Activated T-cell treated with anti-CD3 and anti-CD28 coated beads, Interleukin-2, amount 50 U/mL, for 4 hours (primary cell): Measurements from ENCODE around the gene OR2K2. TPM values are rescaled to one million over a fixed set of nuclear protein-coding genes. Genes with fewer than 3 reads are reported as not detected.
"Not testable (repeated sequence)": the region's sequence is repeated elsewhere in the genome, so short reads cannot be mapped to it uniquely, and the experiment has no call there.

ENCODE experiments used
- ATAC-seq, 2 donors: fragments of 200-7000 bp; cut with Tn5 transposase; one replicate each; pipeline ENCODE4 v1.10.0; 2021
- DNase-seq: peaks from one replicate; pipeline ENCODE4 v3.0.0-alpha.2; 2020
- H3K27me3 Mint-ChIP-seq: one replicate; pipeline ENCODE4 v1.8.0; 2021; ENCODE audit warnings: low read depth, mixed read lengths
- H3K36me3 Mint-ChIP-seq: one replicate; pipeline ENCODE4 v1.8.0; 2022; ENCODE audit warnings: mixed read lengths; ENCODE audit not compliant: insufficient read depth
- H3K4me1 Mint-ChIP-seq: one replicate; pipeline ENCODE4 v1.8.0; 2021; ENCODE audit warnings: low read depth, mixed read lengths
- H3K4me3 Mint-ChIP-seq: one replicate; pipeline ENCODE4 v1.8.0; 2021; ENCODE audit warnings: mild to moderate bottlenecking, moderate library complexity, mixed read lengths
- H3K9me3 Mint-ChIP-seq: one replicate; pipeline ENCODE4 v1.8.0; 2021; ENCODE audit warnings: mixed read lengths
- total RNA-seq, 3 donors: library from RNA; stranded (reverse); gene quantifications; one replicate each; pipeline ENCODE4 v1.2.1, GENCODE V29; 2021

Gene OR2K2, protein sequence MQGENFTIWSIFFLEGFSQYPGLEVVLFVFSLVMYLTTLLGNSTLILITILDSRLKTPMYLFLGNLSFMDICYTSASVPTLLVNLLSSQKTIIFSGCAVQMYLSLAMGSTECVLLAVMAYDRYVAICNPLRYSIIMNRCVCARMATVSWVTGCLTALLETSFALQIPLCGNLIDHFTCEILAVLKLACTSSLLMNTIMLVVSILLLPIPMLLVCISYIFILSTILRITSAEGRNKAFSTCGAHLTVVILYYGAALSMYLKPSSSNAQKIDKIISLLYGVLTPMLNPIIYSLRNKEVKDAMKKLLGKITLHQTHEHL
- total RNA-seq: not detected

DNA sequence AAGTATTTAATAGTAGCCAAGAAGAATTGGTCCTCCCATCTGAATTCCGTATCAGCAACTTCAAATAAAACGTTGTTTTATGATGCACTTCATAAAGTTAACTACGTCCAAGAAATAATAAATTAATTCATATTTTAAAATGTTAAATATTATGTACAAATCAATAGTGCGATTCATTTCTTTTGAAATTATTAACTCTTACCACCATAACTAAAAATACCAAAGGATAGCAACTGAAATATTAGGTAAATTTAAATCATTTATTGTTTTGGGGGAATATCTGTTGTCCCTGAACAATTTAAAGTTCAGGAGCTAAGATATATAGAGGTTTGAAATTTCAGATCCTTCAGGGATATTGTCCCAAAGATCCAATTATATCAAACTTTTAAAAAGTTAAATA lies at the start of gene OR2K2:
TSS of gene OR2K2 (minus strand) at position 101 of the 400 bp plus-strand sequence. CDS start 1,791 bp downstream, outside the sequence.
- peaks cover 9% of the 10 kb centered on the region for H3K4me1 Mint-ChIP-seq
- no peaks in the 10 kb centered on the region for H3K36me3 Mint-ChIP-seq
- H3K9me3 Mint-ChIP-seq: peaks cover 2% of the 10 kb centered on the region
- no peak within 1 kb of the TSS for H3K4me3 Mint-ChIP-seq
- no peak for DNase-seq
- peaks cover 17% of the 10 kb centered on the region for H3K27me3 Mint-ChIP-seq
- no peak for ATAC-seq

DNA sequence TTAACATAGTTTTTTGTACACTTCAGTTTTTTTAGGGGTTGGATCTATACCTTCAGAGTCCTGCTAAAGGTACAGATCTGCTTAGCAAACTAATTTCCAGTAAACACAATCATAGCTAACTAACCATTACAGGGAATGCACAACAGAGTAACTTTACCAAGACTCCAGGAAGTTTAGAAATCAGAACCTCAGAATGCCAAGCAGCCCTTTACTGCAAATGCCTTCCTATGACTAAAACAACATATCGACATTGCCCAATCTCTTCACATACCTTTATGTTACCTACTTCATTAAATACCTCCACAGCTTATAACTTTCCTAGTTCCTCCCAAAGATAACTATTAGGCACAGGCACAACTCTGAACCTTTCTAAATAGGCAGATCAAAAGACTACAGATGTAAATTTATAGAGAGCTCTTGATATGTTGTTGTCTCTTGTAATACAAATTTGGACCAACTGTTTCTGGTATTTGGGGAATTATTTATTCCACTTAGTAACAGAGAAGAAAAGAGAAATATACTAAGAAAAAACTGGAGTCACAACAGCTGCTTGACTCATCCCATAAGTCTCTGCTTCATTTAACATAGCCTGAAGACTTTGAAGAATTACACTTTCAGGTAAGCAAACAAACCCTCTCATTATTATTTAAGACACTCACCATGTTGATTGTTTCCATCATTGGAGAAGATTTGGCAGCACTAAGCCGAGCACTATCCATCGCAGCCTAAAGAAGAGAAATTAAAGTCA lies 46.0 kb upstream of the OR2K2 start:
- H3K4me1 Mint-ChIP-seq: no peaks in the 10 kb centered on the region
- no peaks in the 10 kb centered on the region for H3K9me3 Mint-ChIP-seq
- no peak overlapping the region for H3K4me3 Mint-ChIP-seq
- H3K27me3 Mint-ChIP-seq: no peaks in the 10 kb centered on the region
- DNase-seq (no peak), ATAC-seq (no peak)
- peaks cover 61% of the 10 kb centered on the region for H3K36me3 Mint-ChIP-seq

DNA sequence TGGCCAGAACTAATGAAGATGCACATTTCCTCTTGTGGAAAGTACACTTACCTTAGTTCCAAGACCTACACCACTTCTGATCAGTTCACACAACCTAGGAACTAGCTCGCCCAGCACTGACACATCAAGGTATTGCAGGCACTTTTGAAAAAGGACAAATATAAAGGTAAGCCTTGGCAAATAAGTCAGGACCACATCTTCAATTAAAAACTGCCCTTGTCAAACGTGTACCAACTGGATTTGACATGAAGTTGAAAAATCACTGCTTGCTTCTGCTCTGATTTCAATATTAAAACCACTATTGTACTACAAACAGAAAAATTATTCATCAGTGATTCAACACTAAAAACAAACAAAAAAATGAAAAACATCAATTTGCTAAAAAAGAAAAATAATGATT lies 45.0 kb upstream of the OR2K2 start:
- Mint-ChIP-seq H3K9me3 (no peaks in the 10 kb centered on the region), H3K36me3 (peaks cover 63% of the 10 kb centered on the region), H3K4me3 (no peak overlapping the region), H3K4me1 (no peaks in the 10 kb centered on the region), H3K27me3 (no peaks in the 10 kb centered on the region)
- DNase-seq (no peak), ATAC-seq (no peak)

DNA sequence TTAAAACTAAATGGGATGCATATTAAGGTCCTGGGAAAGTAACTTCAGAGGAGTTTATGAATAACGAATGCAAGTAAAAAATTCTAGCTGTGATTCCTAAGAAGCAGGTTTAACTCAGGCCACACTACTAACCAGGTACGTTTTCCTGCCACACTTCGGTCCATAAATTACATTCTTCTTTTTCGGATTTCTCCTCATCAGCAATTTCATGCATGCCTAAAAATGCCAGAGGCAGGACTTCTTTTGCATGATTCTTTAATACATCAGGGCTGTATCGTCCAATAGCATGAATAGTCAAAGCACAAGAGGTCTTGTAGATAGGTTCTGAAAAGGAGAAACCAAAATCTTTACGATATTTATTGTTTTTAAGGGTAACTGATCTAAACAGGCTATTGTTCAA lies 42.3 kb upstream of the OR2K2 start:
- Mint-ChIP-seq H3K36me3 (peaks cover 71% of the 10 kb centered on the region), H3K4me1 (no peaks in the 10 kb centered on the region), H3K4me3 (no peak overlapping the region), H3K9me3 (no peaks in the 10 kb centered on the region), H3K27me3 (no peaks in the 10 kb centered on the region)
- no peak for ATAC-seq
- no peak for DNase-seq

DNA sequence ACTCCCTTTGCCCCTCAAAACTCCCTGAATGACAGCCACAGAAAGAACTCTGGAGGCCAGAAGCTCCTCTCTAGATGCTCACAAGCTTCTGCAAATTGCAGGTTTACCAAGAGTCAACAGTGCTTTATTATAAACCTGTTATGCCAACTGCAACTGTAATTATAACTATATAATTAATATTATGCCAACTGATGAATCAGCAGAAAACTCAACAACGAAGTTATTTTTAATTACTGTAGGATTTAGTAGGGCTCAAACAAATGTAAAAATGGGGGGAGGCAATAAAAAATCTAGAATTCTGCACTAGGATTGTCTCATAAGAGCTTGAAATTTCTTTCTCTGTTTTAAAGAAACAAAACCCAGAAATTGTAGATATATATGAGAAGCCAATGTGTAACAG lies 37.0 kb upstream of the OR2K2 start:
- Mint-ChIP-seq H3K4me3 (no peak overlapping the region), H3K36me3 (peaks cover 76% of the 10 kb centered on the region), H3K9me3 (no peaks in the 10 kb centered on the region), H3K27me3 (no peaks in the 10 kb centered on the region), H3K4me1 (no peaks in the 10 kb centered on the region)
- ATAC-seq (no peak), DNase-seq (no peak)

DNA sequence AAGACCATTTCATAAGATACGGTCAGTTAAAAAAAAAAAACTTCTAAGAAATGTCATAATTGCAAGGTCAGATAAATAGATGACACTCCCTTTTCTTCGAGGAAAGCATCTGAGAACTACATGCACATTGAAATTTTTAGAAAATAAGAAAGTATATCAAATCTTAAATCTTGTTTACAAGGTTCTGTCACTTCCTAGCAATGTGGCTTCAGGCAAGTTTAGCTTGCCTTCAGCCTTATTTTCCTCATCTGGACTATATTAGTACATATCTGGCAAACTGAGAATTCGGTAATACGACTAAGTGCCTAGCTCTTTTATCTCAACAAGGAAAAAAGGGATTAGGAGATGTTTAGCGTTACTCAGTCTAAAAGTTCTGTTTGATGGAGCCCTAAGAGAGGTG lies 32.5 kb upstream of the OR2K2 start:
- H3K36me3 Mint-ChIP-seq: peaks cover 52% of the 10 kb centered on the region
- ATAC-seq (no peak), DNase-seq (no peak)
- H3K4me3 Mint-ChIP-seq: no peak overlapping the region
- H3K4me1 Mint-ChIP-seq: no peaks in the 10 kb centered on the region
- no peaks in the 10 kb centered on the region for H3K27me3 Mint-ChIP-seq
- H3K9me3 Mint-ChIP-seq: no peaks in the 10 kb centered on the region

DNA sequence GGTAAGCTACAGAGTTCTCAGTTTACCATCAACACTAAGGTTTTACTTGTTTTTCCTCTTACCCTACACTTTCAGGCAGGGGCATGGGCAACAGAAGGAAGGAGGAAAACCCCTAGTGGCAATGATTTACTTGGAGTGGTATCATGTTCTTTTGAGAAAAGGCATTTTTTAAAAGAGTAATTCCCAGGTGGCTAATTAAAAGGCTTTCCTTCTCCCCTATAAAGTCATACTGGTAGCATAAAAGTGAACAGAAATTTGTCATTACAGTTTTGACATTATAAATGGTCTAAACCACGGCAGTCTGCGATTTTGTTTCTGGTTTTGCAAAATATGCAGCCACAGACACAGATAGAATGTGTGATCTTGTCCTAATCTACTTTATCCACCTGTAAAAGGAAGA lies 30.9 kb upstream of the OR2K2 start:
- Mint-ChIP-seq H3K4me3 (no peak overlapping the region), H3K9me3 (no peaks in the 10 kb centered on the region), H3K27me3 (no peaks in the 10 kb centered on the region), H3K36me3 (peaks cover 41% of the 10 kb centered on the region), H3K4me1 (peaks cover 7% of the 10 kb centered on the region)
- no peak for DNase-seq
- no peak for ATAC-seq

DNA sequence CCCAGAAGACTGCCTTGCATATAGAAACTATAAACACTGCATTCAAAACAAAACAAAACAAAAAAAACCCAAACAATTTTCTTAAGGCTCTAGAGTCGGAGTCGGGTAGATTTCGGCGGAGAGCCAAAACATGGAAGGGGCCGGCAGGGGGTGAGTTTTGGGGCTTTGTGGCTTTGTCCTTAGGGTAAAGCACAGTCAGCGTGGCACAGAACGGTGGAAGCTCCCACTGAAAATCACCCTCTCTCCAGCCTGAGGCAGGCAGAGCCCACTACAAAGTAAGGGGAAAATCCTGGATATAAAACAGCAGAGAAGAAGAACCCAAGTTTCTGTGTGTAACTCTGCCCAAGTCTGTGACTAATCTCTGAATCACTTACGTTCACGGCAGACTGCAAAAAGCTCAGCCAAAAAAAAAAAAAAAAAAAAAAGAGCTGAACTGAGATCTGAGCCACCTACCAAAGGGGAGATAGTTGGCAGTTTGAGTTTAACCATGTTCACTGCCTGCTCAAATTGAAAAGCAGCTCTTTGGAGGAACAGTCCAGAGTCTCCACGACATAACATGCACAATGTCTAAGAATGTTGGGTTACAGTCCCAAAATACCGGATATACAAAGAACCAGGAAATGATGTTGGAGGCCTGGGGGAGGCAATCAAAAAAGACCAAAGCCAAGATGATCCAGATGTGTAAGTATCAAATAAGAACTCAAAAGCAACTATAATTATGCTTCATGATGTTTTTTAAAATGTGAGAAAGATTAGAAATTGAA lies 26.6 kb upstream of the OR2K2 start:
- Mint-ChIP-seq H3K36me3 (peaks cover 9% of the 10 kb centered on the region), H3K9me3 (no peaks in the 10 kb centered on the region), H3K4me3 (no peak overlapping the region), H3K4me1 (peaks cover 7% of the 10 kb centered on the region), H3K27me3 (peaks cover 3% of the 10 kb centered on the region)
- DNase-seq (no peak), ATAC-seq (peak; percentile 63 to 66)

DNA sequence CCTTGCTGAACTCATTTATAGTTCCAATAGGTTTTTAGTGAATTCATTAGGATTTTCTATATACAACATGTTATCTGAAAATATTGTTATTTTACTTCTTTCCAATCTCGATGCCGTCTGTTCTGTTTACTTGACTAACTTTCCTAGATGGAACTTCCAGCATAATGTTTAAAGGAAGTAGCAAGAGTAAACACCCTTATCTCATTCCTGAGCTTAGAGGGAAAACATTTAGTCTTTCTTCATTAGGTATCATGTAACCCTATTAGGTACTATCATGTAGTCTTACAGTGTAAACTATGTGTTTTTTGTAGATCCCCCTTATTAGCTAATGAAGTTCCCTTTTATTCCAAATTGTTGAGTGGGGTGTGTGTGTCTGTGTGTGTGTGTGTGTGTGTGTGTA lies 22.5 kb upstream of the OR2K2 start:
- H3K9me3 Mint-ChIP-seq: peaks cover 3% of the 10 kb centered on the region
- peaks cover 7% of the 10 kb centered on the region for H3K27me3 Mint-ChIP-seq
- ATAC-seq (no peak), DNase-seq (no peak)
- no peaks in the 10 kb centered on the region for H3K36me3 Mint-ChIP-seq
- H3K4me1 Mint-ChIP-seq: peaks cover 7% of the 10 kb centered on the region
- no peak overlapping the region for H3K4me3 Mint-ChIP-seq

DNA sequence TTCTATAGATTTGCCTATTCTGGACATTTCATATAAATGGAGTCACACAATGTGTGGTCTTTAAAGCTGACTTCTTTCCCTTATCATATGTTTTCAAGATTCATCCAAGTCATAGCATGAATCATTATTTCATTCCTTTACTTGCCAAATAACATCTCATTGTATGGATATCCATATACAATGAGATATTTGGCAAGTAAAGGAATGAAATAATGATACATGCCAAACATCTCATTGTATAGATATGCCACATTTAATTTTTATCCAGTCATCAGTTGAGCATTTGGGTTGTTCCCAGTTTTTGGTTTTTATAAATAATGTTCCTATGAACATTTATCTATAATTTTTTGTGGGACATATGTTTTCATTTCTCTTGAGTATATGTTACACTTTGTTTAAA lies 20.5 kb upstream of the OR2K2 start:
- H3K4me3 Mint-ChIP-seq: no peak overlapping the region
- ATAC-seq (no peak), DNase-seq (no peak)
- peaks cover 7% of the 10 kb centered on the region for H3K27me3 Mint-ChIP-seq
- H3K9me3 Mint-ChIP-seq: peaks cover 3% of the 10 kb centered on the region
- H3K36me3 Mint-ChIP-seq: no peaks in the 10 kb centered on the region
- H3K4me1 Mint-ChIP-seq: no peaks in the 10 kb centered on the region

DNA sequence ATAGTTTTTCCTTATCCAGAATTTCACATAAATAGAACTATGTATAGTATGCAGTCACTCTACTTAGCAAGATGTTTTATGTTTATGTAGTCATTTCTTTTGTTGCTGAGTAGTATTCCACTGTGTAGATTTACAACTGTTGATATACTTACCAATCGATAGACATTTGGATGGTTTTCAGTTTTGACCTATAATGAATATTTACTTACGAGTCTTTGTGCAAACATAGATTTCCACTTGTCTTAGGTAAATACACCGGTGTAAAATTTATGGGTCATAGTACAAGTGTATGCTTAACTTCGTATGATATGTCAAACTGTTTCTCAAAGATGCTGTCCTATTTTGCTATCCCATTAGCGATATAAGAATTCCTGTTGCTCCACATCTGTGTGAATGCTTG lies 19.7 kb upstream of the OR2K2 start:
- Mint-ChIP-seq H3K9me3 (peaks cover 3% of the 10 kb centered on the region), H3K4me1 (no peaks in the 10 kb centered on the region), H3K36me3 (no peaks in the 10 kb centered on the region), H3K4me3 (no peak overlapping the region), H3K27me3 (peaks cover 7% of the 10 kb centered on the region)
- DNase-seq (no peak), ATAC-seq (no peak)

DNA sequence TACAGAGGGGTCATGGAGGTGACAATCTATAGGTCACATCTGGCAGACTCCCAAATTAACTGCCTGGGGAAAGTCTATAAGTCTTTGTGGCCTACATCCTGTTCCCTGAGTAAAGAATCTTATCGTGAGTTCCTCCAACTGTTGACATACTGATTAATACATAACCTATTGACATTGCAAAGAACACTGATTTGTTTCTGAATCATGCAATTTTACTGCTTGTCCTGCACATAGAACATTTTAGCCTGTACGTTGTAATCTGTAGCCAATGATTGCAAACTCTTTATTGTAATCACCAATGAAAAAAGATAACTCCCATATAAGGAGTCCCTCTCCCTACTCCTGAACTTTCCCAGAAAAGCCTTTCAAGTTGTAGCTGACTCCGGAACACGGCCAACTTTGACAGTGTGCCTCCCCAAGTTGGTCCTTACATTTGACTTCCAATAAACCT lies 18.8 kb upstream of the OR2K2 start:
- H3K36me3 Mint-ChIP-seq: no peaks in the 10 kb centered on the region
- ATAC-seq (no peak), DNase-seq (no peak)
- no peaks in the 10 kb centered on the region for H3K4me1 Mint-ChIP-seq
- peaks cover 3% of the 10 kb centered on the region for H3K9me3 Mint-ChIP-seq
- no peak overlapping the region for H3K4me3 Mint-ChIP-seq
- peaks cover 7% of the 10 kb centered on the region for H3K27me3 Mint-ChIP-seq

DNA sequence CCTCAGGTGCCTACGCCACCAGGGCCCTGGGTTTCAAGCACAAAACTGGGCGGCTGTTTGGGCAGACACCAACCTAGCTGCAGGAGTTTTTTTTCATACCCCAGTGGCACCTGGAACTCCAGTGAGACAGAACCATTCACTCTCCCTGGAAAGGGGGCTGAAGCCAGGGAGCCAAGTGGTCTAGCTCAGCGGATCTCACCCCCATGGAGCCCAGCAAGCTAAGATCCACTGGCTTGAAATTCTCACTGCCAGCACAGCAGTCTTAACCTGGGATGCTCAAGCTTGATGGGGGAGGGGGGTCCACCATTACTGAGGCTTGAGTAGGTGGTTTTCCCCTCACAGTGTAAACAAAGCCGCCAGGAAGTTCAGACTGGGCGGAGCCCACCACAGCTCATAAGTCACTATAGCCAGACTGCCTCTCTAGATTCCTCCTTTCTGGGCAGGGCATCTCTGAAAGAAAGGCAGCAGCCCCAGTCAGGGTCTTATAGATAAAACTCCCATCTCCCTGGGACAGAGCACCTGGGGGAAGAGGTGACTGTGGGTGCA lies 4.4 kb upstream of the OR2K2 start:
- not testable (repeated sequence) for H3K27me3 Mint-ChIP-seq, ATAC-seq, DNase-seq, H3K9me3 Mint-ChIP-seq, H3K4me3 Mint-ChIP-seq, H3K36me3 Mint-ChIP-seq
- peaks cover 16% of the 10 kb centered on the region for H3K4me1 Mint-ChIP-seq

DNA sequence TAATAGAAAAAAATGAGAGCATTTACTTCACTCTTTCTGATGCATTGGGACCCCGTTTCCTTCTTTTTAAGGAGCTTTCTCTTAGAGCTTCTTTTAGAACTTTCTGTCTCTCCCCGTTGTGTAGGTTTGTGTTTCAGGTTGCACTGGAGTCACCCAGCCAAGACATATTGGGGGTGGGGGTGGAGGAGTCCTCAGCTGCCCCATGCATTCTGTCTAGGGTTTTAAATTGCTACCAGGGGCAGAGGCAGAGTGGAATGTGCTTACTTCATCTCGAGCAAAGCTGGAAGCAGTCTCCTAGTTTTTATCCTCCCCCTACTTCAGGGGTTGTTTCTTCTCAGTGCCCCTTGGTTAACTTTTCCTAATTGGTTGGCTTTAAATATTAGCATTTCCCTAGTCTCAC lies 9.4 kb downstream of the OR2K2 start:
- peaks cover 10% of the 10 kb centered on the region for H3K9me3 Mint-ChIP-seq
- H3K36me3 Mint-ChIP-seq: no peaks in the 10 kb centered on the region
- H3K27me3 Mint-ChIP-seq: peaks cover 14% of the 10 kb centered on the region
- H3K4me3 Mint-ChIP-seq: no peak overlapping the region
- no peak for DNase-seq
- no peak for ATAC-seq
- no peaks in the 10 kb centered on the region for H3K4me1 Mint-ChIP-seq
